DMS53 treated with DMSO at 0.1 percent for 48 hours (cell line): ENCODE measurements around the gene LRRC8B.
"Not testable (repeated sequence)": the region's sequence is repeated elsewhere in the genome, so short reads cannot be mapped to it uniquely, and the experiment has no call there.

Experiments used
- DNase-seq: peaks from one replicate; lab custom pipeline; 2025; ENCODE audit not compliant: unreplicated experiment; lab: John Stamatoyannopoulos, UW

The LRRC8B gene

DNA sequence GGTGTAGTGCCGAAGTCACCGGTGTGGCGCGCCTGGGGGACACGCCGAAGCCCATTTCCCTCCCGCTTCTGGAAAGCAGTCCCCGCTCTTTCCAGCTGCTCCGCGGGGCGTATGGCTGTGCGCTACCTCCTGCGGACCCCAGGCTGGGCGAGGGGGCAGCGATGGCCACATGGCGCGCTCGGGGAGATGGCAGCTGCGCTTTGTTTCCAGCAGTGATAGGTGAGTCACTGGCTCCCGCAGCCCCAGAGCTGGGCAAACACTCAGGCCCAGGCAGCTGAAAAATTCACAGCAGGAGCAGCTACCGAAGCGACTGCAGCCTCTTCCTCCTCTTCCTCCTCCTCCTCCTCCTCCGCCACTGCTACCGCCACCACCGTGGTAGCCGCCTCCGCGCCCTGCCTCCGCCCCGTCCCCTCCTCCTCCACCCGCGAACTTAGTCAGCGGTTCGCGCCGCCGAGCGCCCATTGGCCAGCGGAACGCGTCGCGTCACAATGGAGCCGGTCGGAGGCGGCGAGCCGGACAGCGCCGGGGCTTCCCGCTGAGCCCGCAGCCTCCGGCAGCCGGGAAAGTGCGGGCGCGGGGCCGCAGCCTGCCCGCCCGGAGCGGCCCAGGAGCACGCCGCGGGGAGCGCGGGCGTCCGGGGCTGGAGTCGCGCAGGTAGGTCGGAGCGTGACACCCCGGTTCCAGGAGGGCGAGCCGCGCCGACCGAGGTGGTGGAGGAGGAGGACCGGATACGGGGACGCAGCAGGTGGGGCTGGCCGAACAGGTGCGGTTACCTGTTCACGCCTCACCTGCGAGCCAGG is at the start of gene LRRC8B:
Gene LRRC8B (plus strand): TSS at position 461 of the 800 bp plus-strand sequence. CDS start 57,822 bp downstream, outside the sequence.
- peak; percentile 84 for DNase-seq

DNA sequence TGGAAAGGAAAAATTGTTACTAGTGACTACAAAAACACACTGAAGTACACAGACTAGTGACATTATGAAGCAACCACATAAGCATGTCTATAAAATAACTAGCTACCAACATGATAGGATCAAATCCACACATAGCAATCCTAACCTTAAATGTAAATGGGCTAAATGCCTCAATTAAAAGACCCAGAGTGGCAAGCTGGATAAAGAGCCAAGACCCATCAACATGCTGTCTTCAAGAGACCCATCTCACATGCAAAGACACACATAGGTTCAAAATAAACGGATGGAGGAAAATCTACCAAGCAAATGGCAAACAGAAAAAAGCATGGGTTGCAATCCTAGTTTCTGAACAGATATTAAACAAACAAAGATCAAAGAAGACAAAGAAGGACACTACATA is 49.4 kb upstream of the LRRC8B start:
- DNase-seq: no peak

DNA sequence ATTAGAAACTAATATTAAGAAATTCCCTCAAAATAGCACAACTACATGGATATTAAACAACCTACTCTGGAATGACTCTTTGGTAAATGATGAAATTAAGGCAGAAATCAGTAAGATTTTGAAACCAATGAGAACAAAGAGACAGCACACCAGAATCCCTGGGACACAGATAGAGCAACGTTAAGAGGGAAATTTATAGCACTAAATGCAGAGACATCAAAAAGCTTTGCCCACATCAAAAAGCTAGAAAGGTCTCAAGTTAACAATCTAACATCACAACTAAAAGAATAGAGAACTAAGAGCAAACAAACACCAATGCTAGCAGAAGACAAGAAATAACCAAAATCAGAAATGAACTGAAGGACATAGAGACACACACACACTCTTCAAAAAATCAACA is 48.6 kb upstream of the LRRC8B start:
- no peak for DNase-seq

DNA sequence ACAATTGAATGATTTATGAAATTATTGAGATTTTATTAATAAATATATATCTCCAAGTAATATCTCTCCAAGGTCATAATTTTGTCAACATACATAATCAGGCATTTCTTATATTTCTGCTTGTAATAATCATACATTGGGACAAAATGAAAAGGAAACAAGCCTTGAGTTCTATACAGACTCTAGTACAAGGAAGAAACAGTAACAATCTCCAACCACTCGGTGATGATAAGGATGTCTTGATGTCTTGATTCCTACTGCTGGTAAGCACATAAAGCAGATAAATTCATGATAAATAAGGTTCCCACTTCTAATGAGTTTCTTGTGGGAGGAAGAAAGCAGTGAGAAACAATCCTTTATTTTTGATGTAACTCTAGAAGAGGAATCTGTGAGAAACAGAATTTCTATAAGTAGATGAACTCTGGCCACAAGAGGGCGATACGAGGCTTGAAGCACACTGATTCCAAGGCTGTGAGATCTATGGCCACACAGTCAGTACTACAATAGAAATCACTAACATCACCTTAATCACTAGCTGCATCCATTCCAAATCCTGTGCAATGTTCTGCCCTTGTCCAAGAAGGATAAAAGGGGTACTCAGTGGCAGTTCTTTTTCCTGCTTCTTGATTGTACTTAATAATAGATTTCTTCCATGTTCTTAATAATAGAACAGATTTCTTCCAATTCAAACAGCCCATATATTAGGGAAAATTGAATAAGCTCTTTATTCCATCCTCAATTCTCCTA is 41.4 kb upstream of the LRRC8B start:
- peak; percentile 92 for DNase-seq

DNA sequence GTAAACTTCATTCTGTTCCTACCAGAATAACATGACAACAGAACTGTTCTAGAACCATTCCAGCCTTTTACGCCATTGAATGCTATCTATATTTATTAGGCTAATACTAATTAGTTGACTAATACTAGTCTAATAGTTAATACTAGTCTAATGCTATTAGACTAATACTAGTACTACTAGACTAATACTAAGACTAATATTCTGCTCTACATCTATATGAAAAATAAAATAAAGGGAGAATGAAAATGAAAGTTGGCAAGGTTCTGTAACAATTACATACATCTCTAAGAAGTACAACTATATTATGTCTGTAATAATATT is 40.9 kb upstream of the LRRC8B start:
- no peak for DNase-seq

DNA sequence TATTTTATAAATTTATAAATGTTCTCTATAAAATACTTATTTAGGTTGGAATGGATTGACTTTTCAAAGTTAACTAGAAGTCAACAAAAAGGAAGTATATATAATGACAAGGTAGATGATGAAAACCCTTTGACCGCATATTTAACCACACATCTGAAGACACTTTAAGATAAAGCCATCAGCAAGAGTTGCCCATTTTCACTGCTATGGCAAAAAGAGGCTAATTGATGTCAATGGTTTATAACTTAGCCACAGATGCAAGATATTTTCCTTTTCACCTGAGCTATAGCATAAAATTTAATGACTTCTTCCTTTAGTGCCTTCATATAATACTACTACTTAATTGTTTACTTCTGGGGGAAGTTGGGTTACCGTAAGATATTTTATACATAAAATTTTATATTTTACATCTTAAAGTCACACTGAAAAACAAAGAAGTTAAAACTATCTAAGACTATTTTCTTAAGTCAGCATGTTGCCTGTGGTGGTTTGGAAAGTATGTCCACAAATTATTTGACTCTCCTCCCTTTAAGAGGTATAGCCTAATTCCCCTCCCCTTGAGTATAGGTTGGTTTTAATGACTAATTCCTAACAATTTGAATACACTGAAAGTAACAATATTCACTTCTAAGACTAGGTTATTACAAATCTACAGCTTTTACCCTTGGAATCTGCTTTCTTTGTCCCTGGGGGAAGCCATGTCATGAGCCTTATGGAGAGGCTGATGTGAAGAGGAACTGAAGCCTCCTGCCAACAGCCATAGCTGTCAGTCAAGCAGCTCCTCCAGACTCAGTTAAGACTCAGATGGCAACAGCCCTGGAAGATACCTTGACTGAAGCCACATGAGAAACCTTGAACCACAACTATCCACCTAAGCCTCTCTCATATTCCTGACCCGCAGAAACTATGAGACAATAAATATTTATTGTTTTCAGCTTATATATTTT is 40.3 kb upstream of the LRRC8B start:
- no peak for DNase-seq

DNA sequence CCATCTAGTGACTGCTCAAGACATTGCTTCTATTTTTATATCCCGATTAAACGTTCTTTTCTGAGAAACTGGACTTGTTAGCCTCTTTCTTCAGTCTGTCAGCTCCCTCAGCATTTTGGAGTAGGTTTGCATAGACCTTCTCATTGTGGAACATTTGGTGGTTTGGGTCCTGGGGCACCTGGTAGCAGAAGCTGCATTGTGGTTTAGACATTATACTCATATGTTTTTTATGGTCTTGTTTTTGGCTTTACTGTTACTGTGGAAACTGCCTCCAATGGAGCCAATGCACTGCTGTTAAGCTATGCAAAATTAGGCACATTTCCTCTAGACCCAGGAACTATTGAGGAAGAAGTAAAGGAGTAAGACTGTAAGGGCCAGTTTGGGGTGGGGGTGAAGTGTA is 36.7 kb upstream of the LRRC8B start:
- DNase-seq: no peak

DNA sequence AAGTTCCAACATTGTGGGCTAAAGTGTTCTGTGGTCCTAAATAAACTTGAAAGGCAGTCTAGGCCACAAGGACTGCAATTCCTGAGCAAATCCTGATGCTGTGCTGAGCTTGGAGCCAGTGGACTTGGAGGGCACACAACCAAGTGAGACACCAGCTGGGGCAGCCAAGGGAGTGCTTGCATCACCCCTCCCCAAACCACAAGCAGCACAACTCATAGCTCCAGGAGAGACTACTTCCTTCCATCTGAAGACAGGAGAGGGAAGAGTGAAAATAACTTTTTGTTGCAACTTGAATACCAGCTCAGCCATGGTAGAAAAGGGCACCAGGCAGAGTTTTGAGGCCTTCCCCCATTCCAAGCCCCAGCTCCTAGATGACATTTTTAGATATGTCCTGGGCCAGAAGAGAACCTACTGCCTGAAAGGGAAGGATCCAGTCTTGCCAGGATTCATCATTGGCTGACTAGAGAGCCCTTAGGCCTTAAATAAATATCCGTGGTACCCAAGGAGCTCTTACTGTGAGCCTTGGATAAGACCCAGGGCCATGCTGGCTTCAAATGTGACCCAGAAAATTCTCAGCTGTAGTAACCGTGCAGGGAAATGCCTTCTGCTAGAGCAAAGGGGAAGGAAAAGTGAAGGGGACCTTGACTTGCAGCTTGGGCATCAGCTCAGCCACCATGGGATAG is 35.4 kb upstream of the LRRC8B start:
- DNase-seq: no peak

DNA sequence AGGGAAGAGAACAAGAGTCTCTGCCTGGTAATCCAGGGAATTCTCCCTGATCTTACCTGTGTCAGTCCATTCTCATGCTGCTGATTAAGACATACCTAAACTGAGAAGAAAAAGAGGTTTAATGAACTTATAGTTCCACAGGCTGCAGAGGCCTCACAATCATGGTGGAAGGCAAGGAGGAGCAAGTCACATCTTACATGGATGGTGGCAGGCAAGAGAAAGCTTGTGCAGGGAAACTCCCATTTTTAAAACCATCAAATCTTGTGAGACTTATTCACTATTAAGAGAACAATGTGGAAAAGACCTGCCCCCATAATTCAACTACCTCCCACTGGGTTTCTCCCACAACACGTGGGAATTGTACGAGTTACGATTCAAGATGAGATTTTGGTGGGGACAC is 34.2 kb upstream of the LRRC8B start:
- DNase-seq: no peak

DNA sequence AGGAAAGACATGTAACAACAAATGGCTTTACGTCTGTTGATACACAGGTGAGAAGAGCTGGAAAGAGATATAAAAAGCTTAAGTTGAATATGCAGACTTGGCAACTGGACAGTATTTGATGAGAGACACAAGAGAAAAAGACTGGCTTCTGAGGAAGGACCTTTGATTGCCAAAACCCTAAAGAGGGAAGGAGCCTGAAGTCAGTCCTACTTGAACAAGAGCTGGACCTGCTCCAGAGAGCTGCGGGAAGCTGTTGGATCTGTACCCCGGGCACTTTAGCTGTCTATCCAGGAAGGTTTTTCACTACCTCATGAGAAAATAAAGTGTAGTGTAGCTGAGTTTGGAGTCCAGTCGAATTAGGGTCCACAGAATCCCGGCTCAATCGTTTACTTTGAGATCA is 25.3 kb upstream of the LRRC8B start:
- no peak for DNase-seq

DNA sequence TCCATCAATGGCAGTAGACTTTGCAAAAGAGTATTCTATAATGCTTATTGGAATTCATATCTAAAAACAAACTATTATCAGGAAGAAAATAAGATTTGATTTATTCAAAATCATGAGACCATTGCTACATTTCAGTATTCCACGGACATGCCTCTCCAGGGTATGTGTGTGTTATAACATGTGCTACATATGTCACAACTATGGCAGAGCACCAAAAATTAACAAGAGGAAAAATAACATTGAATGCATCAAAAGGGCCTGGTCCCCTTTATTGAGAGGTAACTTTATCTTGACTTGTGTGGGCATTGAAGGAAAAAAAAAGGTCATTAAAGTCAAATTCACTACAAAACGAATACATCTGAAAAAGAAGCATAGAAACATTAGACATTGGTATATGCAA is 22.6 kb upstream of the LRRC8B start:
- DNase-seq: no peak

DNA sequence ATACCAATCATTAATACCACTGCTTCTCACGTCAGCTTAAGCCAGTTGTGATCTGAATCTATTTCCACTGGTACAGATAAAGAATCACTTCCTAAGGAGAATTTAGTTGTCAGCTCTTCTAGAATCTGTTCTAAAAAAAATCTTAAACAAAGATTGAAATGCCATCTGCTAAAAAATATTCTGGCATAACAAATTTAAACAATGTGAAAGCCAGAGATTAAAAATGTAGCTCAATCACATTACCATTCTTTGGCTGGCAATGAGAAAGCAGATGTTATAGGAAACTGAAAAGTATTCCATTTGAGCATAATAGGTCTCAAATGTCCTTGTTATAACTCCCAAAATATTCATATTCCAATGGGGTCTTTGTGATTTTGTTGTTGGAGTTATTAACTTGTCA is 21.7 kb upstream of the LRRC8B start:
- no peak for DNase-seq

DNA sequence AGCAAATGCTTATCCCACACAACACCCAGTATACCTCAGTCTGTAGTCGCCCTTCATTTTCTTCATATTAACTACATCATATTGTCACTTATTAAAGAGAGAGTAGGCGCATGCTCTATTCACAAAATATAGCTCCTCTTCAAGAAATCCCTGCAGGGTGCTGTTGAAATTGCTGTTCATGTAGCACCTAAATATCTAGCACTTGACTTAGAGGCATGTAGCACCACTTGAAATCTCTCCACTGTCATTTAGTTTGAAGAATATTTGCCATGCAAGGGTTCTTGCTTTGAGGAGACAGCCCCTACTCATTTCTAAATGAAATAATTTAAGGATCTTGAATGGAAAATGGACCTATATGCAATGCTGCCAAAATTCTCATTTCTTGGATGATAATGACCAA is 20.9 kb upstream of the LRRC8B start:
- no peak for DNase-seq

DNA sequence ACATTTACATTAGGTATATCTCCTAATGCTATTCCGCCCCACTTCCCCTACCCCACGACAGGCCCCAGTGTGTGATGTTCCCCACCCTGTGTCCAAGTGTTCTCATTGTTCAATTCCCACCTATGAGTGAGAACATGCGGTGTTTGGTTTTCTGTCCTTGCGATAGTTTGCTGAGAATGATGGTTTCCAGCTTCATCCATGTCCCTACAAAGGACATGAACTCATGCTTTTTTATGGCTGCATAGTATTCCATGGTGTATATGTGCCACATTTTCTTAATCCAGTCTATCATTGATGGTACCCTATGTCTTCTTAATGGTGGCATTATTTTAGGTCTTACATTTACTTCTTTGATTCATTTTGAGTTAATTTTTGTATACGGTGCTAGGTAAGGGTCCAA is 14.6 kb upstream of the LRRC8B start:
- DNase-seq: not testable (repeated sequence)

DNA sequence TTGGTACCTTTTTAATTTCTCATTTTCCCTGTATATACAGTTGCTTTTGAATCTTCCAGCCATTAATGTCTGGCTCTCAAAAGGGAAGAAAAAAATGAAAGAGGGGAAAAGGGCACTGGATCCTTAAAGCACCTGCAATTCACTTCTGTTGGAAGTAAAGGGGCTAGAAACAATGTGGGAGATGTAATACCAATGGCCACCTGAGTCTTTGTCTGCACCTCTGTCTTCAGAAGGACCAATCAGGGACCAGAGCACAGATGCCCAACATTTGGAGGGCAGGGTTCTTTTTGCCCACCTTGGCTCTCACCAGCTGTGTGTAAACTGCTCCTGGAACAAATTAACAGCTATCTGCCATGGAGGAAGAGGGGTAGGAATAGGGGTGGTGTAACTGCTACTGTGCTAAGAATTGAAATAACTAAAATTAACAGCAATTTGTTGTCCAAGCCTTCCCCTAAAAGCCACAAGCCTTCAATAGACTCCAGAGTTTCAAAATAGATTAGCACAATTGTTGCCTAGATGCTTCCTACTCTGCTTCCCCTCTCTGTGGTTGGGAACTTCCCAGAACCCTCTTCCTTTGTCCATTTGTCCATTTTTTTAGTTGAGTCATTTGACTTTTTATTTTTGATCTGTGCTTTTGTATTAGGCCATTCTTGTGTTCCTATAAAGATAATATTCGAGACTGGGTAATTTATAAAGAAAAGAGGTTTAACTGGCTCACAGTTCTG is 11.5 kb upstream of the LRRC8B start:
- no peak for DNase-seq

DNA sequence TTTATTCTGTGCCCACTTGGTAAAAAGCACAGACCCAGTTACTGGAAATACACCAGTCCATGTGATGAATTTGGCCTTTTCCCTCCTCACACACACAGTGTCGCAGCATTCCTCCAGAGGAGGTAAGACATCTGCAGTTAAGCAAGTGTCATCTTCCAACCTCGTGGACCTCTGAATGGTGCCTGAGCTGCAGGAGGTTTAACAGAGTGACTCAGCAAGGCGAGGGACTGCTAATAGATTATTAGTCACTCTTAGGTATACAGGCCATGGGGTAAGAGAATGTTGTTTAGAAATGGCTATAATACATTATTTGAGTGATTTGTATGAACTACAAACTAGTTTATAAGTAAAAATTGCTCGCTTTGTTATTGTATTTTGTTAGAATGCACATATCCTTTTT is 8.6 kb upstream of the LRRC8B start:
- DNase-seq: peak; percentile 67

DNA sequence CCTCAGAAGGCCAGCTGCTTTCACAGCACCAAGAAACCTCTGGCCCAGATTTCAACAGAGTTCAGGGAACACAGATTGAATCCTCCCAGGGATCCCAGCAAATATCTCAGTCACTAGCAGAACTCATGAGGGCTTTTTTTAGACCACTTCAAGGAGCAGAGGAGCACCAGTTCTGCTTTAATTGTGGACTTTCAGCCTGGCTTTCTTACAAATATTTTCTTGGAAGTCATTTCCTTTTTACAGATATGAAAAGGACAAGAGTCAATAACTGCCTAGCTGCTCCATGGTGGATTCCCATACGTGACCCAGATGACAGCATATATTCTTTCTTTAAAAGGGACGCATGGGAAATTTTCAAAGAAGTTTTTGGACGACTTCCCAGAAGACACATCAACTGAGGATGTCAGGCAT is 6.4 kb upstream of the LRRC8B start:
- no peak for DNase-seq

DNA sequence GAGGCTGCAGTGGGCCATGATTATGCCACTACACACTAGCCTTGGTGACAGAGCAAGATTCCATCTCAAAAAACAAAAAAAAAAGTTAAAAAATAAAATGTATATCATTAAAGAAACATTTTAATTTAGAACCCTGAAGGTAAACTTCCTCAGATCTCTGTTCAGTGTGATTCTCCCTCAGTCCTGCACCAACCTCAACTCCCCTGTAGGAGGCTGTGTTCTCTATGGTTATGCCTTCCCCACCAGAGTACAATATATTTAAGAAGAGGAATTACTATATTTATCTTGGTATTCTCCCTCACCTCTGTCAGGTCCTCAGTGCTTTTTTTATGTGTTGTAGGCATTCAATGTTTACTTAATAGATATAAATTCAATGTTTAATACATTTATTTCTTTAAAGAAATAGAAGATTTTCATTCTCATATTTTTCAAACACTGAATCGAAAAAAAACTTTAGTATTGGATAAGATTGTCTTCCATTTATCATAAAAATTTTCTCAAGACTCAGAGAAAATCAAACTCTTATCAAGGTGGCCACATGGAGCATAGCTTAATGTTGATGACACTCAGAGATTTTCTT is 4.8 kb upstream of the LRRC8B start:
- DNase-seq: peak; percentile 10

DNA sequence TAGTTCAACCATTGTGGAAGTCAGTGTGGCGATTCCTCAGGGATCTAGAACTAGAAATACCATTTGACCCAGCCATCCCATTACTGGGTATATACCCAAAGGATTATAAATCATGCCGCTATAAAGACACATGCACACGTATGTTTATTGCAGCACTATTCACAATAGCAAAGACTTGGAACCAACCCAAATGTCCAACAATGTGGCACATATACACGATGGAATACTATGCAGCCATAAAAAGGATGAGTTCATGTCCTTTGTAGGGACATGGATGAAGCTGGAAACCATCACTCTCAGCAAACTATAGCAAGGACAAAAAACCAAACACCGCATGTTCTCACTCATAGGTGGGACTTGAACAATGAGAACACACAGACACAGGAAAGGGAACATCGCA is 2.7 kb upstream of the LRRC8B start:
- DNase-seq: not testable (repeated sequence)
